ENCODE results near the gene BAHCC1. TPM values are rescaled to one million over a fixed set of nuclear protein-coding genes. Genes with fewer than 3 reads are reported as not detected.

BAHCC1 gene
- total and polyA plus RNA-seq, 9 of the 15 experiments (the other 6 are each of a cell fraction or from before 2014, with no cell fraction given) = 0.14 to 26.9 (median 5.0) TPM

GRCh38 chr17:81349397-81350319, 45.6 kb upstream of the BAHCC1 start (continued):
- TF ChIP-seq HNRNPLL (IDR thresholded peaks at IDR 0.05; ENCODE audit: low read depth, low read length, poor library complexity, severe bottlenecking) (peak; percentile 38), TAF7 (tag; IDR thresholded peaks at IDR 0.05) (peak; percentile 5; the same call in 1 of the 2 replicates), MIER1 (IDR thresholded peaks at IDR 0.05; ENCODE audit: low read depth) (no peak), ATF4 (CRISPR knock-in tag; IDR thresholded peaks at IDR 0.05) (no peak), ZNF239 (CRISPR knock-in tag; IDR thresholded peaks at IDR 0.05) (no peak), ZNF778 (CRISPR knock-in tag; IDR thresholded peaks at IDR 0.05) (no peak), BHLHE40 (IDR thresholded peaks at IDR 0.05; ENCODE audit: low read length) (peak; percentile 89), RAD21 (CRISPR knock-in tag; conservative IDR thresholded peaks at IDR 0.05 in 1 of 2, IDR thresholded peaks at IDR 0.05 in 1 of 2) (no peak), FOSL1 (tag; conservative IDR thresholded peaks at IDR 0.05) (peak; percentile 96), KDM5B (IDR thresholded peaks at IDR 0.05; ENCODE audit: insufficient replicate concordance, low read depth, low read length) (peak; percentile 83), MITF (IDR thresholded peaks at IDR 0.05) (no peak; the same call in 1 of the 2 replicates), FOXJ2 (tag; IDR thresholded peaks at IDR 0.05) (no peak), BCL6 (CRISPR knock-in tag; IDR thresholded peaks at IDR 0.05) (no peak), NR1H2 (CRISPR knock-in tag; IDR thresholded peaks at IDR 0.05) (no peak), UBTF (IDR thresholded peaks at IDR 0.05; ENCODE audit: borderline replicate concordance in 1 of 2, low read depth in 2 of 2, low read length in 2 of 2) (no peak), ZBTB12 (CRISPR knock-in tag; IDR thresholded peaks at IDR 0.05) (no peak), SRSF1 (IDR thresholded peaks at IDR 0.05; ENCODE audit: low read depth, low read length) (no peak), CREB5 (CRISPR knock-in tag; IDR thresholded peaks at IDR 0.05) (no peak), HLTF (IDR thresholded peaks at IDR 0.05) (no peak), ZNF644 (tag; IDR thresholded peaks at IDR 0.05; ENCODE audit: low read depth) (peak; percentile 88)
